ENCODE data around the gene SYTL1.

- TF ChIP-seq, protein P1, sequence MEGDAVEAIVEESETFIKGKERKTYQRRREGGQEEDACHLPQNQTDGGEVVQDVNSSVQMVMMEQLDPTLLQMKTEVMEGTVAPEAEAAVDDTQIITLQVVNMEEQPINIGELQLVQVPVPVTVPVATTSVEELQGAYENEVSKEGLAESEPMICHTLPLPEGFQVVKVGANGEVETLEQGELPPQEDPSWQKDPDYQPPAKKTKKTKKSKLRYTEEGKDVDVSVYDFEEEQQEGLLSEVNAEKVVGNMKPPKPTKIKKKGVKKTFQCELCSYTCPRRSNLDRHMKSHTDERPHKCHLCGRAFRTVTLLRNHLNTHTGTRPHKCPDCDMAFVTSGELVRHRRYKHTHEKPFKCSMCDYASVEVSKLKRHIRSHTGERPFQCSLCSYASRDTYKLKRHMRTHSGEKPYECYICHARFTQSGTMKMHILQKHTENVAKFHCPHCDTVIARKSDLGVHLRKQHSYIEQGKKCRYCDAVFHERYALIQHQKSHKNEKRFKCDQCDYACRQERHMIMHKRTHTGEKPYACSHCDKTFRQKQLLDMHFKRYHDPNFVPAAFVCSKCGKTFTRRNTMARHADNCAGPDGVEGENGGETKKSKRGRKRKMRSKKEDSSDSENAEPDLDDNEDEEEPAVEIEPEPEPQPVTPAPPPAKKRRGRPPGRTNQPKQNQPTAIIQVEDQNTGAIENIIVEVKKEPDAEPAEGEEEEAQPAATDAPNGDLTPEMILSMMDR (IDR thresholded peaks at IDR 0.05) = peak; percentile 88 to 100 (median 94)
- TF ChIP-seq POLR2A (IDR thresholded peaks at IDR 0.05) = no peak
These were observed 15.6 kb downstream of the SYTL1 start for GRCh38 chr1:27357281-27358037.

Measured in thyroid gland (tissue), 4 donors.